RKO (cell line): Measurements from ENCODE around the gene ATP9A.
"Not testable (repeated sequence)": the region's sequence is repeated elsewhere in the genome, so short reads cannot be mapped to it uniquely, and the experiment has no call there.

Experiments
- DNase-seq: peaks from one replicate; pipeline ENCODE4 v3.0.0-alpha.2; 2016; ENCODE audit warnings: low spot score

Gene ATP9A

GRCh38 chr20:51653226-51653625, 115.0 kb downstream of the ATP9A start:
- no peak for DNase-seq

DNA sequence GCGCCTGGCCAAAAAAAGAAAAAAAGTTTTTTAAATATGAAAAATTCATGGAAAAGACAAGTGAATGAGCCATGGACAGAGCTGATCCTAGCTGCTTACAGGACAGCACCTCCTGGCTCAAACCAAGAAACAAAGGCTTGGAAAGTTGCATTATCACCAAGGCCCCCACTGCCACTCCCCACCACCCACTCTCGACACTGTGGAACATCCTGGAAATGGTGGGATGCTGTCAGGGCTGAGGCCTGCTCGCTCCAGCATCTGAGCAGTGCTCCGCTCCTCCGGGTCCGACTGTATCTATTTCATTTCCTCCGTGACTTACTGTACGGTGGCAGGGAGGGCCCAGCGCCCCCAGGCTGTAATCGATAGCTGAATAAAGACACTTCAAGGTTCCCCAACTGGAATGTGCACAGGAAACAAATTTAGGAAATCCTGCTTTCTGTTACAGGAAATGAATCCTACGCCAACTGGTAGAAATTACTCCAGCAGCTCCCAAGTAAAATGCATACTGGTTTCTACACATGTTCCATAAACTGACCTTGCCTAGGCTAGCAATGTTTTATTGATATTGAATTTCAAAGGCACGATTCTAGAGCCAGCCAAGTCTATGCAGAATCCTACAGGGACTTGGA, 116.2 kb downstream of the ATP9A start:
- DNase-seq, result no peak

DNA sequence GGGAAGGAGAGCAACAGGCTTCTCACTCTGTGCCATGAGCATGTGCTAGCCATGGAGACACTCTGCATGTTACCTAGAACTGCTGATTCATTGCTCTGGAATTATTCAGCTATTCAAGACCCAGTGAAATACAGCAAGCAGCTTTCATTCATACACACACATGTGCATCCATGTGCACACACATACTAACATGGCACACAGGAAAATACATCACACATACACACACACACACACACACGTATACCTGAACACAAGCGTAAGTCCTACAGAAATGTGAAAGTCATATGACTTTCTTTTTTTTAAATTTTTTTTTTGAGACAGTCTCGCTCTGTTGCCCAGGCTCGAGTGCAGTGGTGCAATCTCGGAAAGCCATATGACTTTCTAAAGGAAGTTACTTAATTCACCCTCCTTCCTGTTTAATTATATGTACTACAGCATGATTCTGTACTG, 117.5 kb downstream of the ATP9A start:
- peak; percentile 26 for DNase-seq

DNA sequence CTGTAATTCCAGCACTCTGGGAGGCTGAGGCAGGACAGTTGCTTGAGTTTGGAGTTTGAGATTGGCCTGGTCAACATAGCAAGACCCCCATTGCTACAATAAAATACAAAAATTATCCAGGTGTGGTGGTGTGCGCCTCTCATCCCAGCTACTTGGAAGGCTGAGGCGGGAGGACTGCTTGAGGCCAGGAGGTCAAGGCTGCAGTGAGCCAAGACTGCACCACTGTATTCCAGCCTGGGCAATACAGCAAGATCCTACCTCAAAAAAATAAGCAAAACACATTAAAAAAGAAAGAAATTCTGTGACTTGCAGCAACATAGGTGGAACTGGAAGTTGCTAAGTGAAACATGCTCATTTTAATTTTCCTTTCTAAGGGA, 119.6 kb downstream of the ATP9A start:
- DNase-seq, result no peak

GRCh38 chr20:51647674-51648570, 120.3 kb downstream of the ATP9A start:
- DNase-seq, result no peak

- not testable (repeated sequence) for DNase-seq
Observed at GRCh38 chr20:51643810-51644209, 124.4 kb downstream of the ATP9A start.

- DNase-seq, result no peak
Observed at GRCh38 chr20:51643390-51643789, 124.8 kb downstream of the ATP9A start.

DNA sequence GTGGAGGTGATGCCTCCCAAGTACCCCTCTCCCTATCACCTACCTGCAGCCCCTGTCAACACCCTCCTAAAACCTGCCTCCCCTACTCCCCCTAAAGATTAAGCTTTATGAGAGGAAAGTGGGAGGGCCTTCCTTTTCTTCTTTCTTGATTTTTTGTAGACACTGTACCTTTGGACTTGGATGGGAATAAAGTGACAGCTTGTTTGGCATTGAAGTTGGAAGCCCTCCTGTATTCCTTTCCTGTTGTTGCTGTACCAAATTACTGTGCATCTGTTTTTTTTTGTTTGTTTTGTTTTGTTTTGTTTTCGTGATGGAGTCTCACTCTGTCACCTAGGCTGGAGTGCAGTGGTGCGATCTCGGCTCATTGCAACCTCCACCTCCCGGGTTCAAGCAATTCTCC, 126.3 kb downstream of the ATP9A start:
- no peak for DNase-seq

DNA sequence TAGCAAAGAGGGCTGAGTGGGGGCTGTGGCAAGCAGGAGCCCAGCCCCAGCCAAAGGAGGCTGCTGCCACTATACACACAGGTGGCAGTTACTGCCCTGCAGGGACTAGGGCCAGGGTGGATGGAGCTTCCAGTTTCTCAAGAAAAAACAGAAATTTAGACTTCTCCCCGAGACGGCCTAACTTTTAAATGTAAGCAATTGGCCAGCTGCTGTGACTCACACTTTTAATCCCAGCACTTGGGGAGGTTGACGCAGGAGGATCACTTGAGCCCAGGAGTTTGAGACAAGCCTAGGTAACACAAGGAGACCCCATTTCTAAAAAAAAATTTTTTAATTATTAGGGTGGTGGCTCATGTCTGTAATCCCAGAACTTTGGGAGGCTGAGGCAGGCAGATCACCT, 127.4 kb downstream of the ATP9A start:
- DNase-seq, result no peak

GRCh38 chr20:51639206-51639832, 128.9 kb downstream of the ATP9A start:
- peak; percentile 47 for DNase-seq

- DNase-seq, result no peak
Observed at GRCh38 chr20:51637241-51637640, 130.9 kb downstream of the ATP9A start.

DNA sequence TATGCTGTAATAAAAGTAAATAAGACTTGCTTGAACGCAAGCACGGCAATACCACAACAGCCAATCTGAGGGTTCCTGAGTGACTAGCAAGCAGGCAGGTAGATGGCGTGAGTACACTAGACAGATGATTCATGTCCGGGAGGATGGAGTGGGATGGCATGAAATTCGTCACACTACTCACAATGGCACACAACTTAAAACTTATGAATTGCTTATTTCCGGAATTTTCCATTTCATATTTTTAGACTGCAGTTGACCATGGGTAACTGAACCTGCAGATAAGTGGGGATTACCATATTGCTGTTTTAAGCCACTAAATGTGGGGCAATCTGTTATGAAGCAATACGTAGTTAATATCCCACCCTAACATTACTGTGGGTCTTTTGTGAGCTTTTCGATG, 132.1 kb downstream of the ATP9A start:
- peak; percentile 40 for DNase-seq

GRCh38 chr20:51635680-51636079, 132.5 kb downstream of the ATP9A start:
- DNase-seq, result no peak

DNA sequence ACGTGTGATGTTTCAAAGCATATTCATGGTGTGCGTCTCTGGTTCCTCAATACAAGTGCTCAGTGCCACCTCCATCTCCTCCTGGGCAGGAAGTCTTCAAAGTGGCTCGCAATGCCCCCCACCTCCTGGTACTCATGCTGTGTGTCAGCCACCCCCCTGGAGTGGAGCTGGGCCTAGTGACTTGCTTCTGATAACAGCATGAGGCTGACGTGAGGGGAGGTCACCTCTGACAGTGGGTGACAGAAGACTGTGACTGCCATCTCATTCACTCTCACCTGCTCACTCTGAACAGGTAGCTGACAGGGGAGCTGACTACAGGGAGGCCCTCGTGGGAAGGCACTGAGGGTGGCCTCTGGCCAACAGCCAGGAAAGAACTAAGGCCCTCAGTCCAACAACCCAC, 133.3 kb downstream of the ATP9A start:
- DNase-seq, result no peak

DNA sequence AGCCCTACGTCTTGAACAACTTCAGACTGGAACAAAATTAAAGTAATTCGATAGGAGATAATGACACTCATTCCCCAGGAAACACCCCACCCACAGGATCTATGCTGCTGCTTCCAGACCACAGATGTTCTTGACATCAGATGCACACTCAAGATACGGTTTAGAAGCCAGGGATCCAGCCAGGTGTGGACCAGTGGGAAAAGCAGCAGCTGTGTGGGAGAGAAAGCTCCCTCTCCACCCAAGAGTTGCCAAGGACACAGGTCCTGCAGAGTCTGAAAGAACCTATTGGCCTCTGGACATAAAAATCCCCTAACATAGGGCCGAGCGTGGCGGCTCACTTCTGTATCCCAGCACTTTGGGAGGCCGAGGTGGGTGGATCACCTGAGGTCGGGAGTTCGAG, 133.9 kb downstream of the ATP9A start:
- no peak for DNase-seq

DNA sequence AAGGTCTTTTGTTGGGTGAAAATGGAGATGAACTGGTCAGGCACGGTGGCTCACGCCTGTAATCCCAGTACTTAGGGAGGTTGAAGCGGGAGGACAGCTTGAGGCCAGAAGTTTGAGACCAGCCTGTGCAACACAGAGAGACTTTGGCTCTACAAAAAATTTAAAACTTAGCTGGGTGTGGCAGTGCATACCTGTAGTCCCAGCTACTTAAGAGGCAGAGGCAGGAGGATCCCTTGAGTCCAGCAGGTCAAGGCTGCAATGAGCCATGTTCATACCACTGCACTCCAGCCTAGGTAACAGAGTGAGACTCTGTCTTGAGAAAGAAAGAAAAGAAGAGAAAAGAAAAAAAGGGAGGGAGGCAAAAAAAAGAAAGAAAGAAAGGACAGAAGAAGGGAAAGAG, 134.8 kb downstream of the ATP9A start:
- DNase-seq, result no peak

DNA sequence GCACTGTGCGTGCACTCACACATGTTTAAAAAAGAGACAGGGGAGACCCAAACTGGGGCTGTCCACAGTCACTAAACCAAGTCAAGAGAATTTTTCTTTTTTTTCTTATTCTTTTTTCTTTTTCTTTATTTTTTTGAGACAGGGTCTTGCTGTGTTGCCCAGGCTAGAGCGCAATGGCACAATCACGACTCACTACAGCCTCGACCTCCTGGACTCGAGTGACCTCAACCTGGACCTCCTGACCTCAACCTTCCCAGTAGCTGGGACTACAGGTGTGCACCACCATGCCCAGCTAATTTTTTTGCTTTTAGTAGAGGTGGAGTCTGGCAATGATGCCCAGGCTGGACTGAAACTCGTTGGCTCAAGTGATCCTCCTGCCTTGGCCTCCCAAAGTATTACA, 136.2 kb downstream of the ATP9A start:
- DNase-seq, result no peak

DNA sequence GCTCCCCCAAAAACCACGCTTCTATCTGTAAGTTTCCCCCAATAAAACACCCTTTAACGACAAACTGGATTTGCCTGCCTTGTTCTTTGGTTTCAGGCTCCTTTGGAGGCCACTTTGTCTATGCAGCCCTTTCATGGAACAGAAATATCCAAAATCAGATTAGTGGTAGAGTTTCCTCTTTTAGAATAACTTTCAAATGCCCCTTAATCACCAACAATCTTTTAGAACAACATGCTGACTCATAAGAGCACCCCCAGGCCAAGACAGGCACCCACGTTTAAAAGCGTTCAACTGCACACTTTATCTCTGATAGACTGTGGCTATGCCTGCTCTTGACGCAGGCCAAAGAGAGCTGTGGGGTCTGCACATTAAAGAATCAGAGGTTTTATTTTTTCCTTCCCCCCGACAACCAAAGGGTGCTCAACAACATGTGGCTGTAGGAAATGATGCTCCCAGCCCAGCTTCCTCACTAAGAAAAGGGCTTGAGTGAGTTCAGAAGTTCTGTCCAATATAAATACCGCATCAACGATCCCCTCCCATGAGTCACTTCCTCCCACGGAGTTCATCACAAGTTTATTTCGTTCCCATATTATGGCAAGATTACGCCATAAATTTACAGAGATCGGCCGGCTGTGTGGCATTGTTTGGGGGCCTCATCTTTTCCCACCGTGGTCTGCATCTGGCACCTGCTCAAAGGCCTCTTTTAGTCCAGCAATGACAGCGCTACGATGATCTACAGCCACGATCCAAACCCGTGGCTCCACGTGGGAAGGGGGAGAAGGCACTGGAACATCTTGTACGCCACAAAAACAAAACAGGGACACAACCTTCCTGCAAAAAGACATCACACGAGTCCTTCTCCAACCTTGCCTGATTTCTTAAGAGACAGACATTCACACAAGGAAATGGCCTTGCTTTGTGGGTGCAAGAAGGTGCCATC, 136.9 kb downstream of the ATP9A start:
- DNase-seq, result peak; percentile 94

- no peak for DNase-seq
Observed at GRCh38 chr20:51629399-51630058, 138.7 kb downstream of the ATP9A start.

DNA sequence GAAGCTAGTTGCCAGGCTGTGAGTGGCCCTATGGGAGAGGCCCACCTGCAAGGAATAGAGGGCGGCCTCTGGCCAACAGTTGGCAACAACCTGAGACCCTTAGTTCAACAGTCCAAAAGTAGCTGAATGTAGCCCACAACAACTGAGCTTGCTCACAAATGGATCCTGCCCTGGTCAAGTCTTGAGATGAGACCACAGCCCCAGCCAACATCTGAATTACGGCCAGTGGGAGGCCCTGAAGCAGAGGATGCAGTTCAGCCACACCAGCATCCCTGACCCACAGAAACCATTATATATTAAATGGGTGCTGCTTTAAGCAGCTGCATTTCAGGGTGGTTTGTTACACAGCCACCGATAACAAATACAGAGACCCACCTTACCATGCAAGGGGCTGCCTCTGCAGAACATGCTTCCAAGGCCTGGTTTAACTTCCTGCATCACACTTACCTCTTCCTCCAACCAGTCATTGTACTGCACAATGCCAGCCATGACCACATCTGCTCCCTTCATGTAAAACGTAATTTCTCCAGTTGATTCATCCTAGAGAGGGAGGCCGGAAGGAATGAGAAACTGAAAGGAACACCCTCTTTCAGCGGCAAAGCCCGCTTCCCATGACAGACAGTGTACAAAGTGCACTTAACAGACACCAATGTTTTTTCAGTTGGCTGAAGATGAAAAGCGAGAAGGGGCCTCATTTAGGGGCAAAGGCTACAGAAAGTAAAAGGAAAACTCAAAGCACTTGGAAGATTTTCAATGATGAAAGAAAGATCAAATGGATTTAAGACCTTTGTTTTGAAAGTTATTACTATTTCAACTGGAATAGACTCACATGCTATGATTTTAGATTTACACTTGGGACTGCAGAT, 139.4 kb downstream of the ATP9A start:
- no peak for DNase-seq
